GM21360 (cell line): ENCODE measurements around the gene RTF2.

ENCODE experiments used
- ATAC-seq: cut with Tn5 transposase; IDR thresholded peaks from one replicate; pipeline ENCODE4 v1.9.1; 2021; ENCODE audit warnings: mild to moderate bottlenecking, moderate library complexity; ENCODE audit not compliant: unreplicated experiment

The RTF2 gene

GRCh38 chr20:56437196-56437960 is 31.0 kb upstream of the RTF2 start:
- ATAC-seq, result no peak

- ATAC-seq, result no peak
Observed at GRCh38 chr20:56438284-56438683, 30.1 kb upstream of the RTF2 start.

GRCh38 chr20:56439771-56440291 is 28.6 kb upstream of the RTF2 start:
- ATAC-seq, result no peak

- ATAC-seq, result no peak
Observed at GRCh38 chr20:56440346-56441007, 27.9 kb upstream of the RTF2 start.

- no peak for ATAC-seq
Observed at GRCh38 chr20:56442389-56443365, 25.8 kb upstream of the RTF2 start.

GRCh38 chr20:56443654-56444540 is 24.5 kb upstream of the RTF2 start:
- no peak for ATAC-seq

GRCh38 chr20:56445130-56445529 is 23.3 kb upstream of the RTF2 start:
- ATAC-seq, result no peak

- no peak for ATAC-seq
Observed at GRCh38 chr20:56445540-56445939, 22.9 kb upstream of the RTF2 start.

- no peak for ATAC-seq
Observed at GRCh38 chr20:56447227-56447626, 21.2 kb upstream of the RTF2 start.

- no peak for ATAC-seq
Observed at GRCh38 chr20:56449459-56449858, 19.0 kb upstream of the RTF2 start.

- no peak for ATAC-seq
Observed at GRCh38 chr20:56451056-56451765, 17.2 kb upstream of the RTF2 start.

GRCh38 chr20:56453352-56453751 is 15.1 kb upstream of the RTF2 start:
- peak; percentile 84 for ATAC-seq

GRCh38 chr20:56454754-56455153 is 13.7 kb upstream of the RTF2 start:
- ATAC-seq, result no peak

GRCh38 chr20:56458206-56458821 is 10.1 kb upstream of the RTF2 start:
- no peak for ATAC-seq

- no peak for ATAC-seq
Observed at GRCh38 chr20:56460459-56460858, 8.0 kb upstream of the RTF2 start.

GRCh38 chr20:56461576-56461975 is 6.9 kb upstream of the RTF2 start:
- no peak for ATAC-seq

- no peak for ATAC-seq
Observed at GRCh38 chr20:56463428-56463827, 5.0 kb upstream of the RTF2 start.

GRCh38 chr20:56465997-56466396 is 2.4 kb upstream of the RTF2 start:
- ATAC-seq, result peak; percentile 28

- ATAC-seq, result no peak
Observed at GRCh38 chr20:56467968-56468315, 485 bp upstream of the RTF2 start.
